MCF 10A (cell line): ENCODE results near the gene HACD3. TPM values are rescaled to one million over a fixed set of nuclear protein-coding genes. Genes with fewer than 3 reads are reported as not detected.
A peak's percentile ranks its signal among the peaks of the same experiment; 100 is the strongest.

ENCODE experiments used
- BruUV-seq: library from RNA; stranded (reverse); fragments of 400-500 nt; replicated peaks from 2 replicates; lab custom pipeline; 2021; lab: Mats Ljungman, UMichigan
- CTCF ChIA-PET: fragments of 300-600 bp; sonication (Branson Sonifier 250); formaldehyde crosslinking; extraction: SDS; loops from one replicate; lab custom pipeline; 2021; ENCODE audit warnings: antibody characterized with exemption, inconsistent platforms; lab: Yijun Ruan, JAX
- POLR2A ChIA-PET: fragments of 300-600, 350-650 bp; sonication (Branson Sonifier 250); formaldehyde crosslinking; extraction: SDS; loops from one replicate; lab custom pipeline; 2020; ENCODE audit warnings: antibody characterized with exemption, inconsistent platforms; lab: Yijun Ruan, JAX
- DNase-seq: peaks from one replicate; pipeline ENCODE4 v3.0.0-alpha.2; 2018; ENCODE audit not compliant: unreplicated experiment
- H3K27ac Mint-ChIP-seq: one replicate; pipeline ENCODE4 v1.8.0; 2022; ENCODE audit warnings: mild to moderate bottlenecking, low read depth, mixed read lengths; ENCODE audit not compliant: unreplicated experiment
- H3K27me3 Mint-ChIP-seq: one replicate; pipeline ENCODE4 v1.8.0; 2022; ENCODE audit warnings: mixed read lengths; ENCODE audit not compliant: insufficient read depth, unreplicated experiment
- H3K36me3 Mint-ChIP-seq: one replicate; pipeline ENCODE4 v1.8.0; 2022; ENCODE audit warnings: mild to moderate bottlenecking, moderate library complexity, mixed read lengths; ENCODE audit not compliant: insufficient read depth, unreplicated experiment
- H3K4me1 Mint-ChIP-seq: one replicate; pipeline ENCODE4 v1.8.0; 2022; ENCODE audit warnings: mixed read lengths; ENCODE audit not compliant: insufficient read depth, unreplicated experiment
- H3K4me3 Mint-ChIP-seq: one replicate; pipeline ENCODE4 v1.8.0; 2022; ENCODE audit warnings: mild to moderate bottlenecking, moderate library complexity, mixed read lengths; ENCODE audit not compliant: unreplicated experiment
- H3K9me3 Mint-ChIP-seq: one replicate; pipeline ENCODE4 v1.8.0; 2022; ENCODE audit warnings: mixed read lengths; ENCODE audit not compliant: unreplicated experiment
- intact Hi-C: fragments of 100-400 bp; cut with micrococcal nuclease; formaldehyde crosslinking; loops from 2 replicates; pipeline ENCODE4 v1.14.1; 2022
- total RNA-seq: library from RNA; stranded (reverse); gene quantifications from 2 replicates; pipeline ENCODE4 v1.2.3, GENCODE V29; 2022
- TF ChIP-seq, protein P1 (sequence below): fragments of 200-600 bp; IDR thresholded peaks from one replicate; pipeline ENCODE4 v1.8.0; 2022; ENCODE audit warnings: antibody characterized with exemption, mild to moderate bottlenecking; ENCODE audit not compliant: unreplicated experiment

The HACD3 gene
- total RNA-seq, 1 experiment from 2014 or later = 31.4 TPM

DNA sequence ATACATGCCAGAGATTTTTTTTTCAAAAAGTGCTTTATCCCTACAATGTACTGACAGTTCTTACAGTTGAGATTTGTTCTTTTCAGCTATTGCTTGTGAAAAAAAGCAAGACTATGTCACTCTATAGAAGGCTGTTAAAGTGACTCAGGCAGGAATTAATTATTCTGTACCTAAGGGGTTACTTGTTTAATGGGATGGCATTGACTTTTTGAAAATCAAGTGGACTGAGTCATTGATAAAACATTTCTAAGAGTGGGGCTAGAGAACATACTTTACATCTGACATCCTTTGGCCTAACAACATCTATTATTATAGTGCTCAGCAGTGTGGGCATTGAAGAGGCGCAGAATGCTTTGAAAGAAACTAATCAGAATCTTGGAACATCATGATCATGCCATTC, 46.4 kb downstream of the HACD3 start:
- POLR2A ChIA-PET = no interaction called here
- no peak overlapping the region for H3K4me3 Mint-ChIP-seq
- intact Hi-C loops = no loop called here
- H3K4me1 Mint-ChIP-seq = no peaks in the 10 kb centered on the region
- no peak for DNase-seq
- H3K27me3 Mint-ChIP-seq = no peaks in the 10 kb centered on the region
- TF ChIP-seq, protein P1, sequence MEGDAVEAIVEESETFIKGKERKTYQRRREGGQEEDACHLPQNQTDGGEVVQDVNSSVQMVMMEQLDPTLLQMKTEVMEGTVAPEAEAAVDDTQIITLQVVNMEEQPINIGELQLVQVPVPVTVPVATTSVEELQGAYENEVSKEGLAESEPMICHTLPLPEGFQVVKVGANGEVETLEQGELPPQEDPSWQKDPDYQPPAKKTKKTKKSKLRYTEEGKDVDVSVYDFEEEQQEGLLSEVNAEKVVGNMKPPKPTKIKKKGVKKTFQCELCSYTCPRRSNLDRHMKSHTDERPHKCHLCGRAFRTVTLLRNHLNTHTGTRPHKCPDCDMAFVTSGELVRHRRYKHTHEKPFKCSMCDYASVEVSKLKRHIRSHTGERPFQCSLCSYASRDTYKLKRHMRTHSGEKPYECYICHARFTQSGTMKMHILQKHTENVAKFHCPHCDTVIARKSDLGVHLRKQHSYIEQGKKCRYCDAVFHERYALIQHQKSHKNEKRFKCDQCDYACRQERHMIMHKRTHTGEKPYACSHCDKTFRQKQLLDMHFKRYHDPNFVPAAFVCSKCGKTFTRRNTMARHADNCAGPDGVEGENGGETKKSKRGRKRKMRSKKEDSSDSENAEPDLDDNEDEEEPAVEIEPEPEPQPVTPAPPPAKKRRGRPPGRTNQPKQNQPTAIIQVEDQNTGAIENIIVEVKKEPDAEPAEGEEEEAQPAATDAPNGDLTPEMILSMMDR = no peak
- CTCF ChIA-PET = interaction anchor here (0.6 to 1.1 kb wide), 3 partner anchors 14 to 109 kb away, joined by 3 read pairs; no protein-coding TSS in a partner anchor
- H3K27ac Mint-ChIP-seq = no peak overlapping the region
- peaks cover 69% of the 10 kb centered on the region for H3K36me3 Mint-ChIP-seq
- BruUV-seq = no TSS peak
- H3K9me3 Mint-ChIP-seq = no peaks in the 10 kb centered on the region

DNA sequence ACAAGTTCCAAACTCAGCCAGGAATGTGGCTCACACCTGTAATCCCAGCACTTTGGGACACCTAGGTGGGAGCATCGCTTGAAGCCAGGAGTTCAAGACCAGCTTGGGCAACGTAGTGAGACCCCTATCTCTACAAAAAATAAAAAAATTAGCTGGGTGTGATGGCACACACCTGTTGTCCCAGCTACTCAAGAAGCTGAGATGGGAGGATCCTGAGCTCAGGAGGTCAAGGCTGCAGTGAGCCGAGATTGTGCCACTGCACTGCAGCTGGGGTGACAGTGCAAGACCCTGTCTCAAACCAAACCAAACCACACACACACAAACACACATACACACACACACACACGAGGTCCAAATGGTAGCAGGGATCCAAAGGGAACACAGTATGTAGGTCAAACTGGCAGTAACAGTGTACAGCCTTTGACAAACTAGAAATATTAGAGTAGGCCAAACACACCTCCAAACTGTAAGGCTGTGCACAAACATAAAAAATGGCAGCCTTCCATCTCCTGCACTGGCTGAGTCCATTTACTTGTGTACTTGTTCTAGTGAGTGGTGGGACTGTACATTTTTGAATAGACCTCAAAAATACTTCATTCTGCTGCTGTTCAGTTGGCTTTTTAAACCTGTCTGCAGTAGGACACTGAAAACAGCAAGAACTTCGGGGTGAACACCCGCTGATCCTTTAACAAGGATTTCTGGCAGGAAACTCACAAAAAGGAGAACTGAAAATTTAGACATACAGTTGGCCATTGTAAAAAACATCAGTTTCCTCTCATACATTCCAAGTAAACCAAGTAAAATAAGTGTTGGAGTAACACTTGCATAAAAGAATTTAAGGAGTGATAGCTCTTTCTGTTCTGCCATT, 47.1 kb downstream of the HACD3 start:
- Mint-ChIP-seq H3K27me3 (no peaks in the 10 kb centered on the region), H3K27ac (peak overlapping the region; percentile 49), H3K36me3 (peaks cover 69% of the 10 kb centered on the region), H3K4me3 (no peak overlapping the region), H3K4me1 (no peaks in the 10 kb centered on the region), H3K9me3 (no peaks in the 10 kb centered on the region)
- ChIA-PET POLR2A (no interaction called here), CTCF (interaction anchor here (0.6 to 1.1 kb wide), 2 partner anchors 15 to 110 kb away, joined by 3 read pairs; no protein-coding TSS in a partner anchor)
- TF ChIP-seq, protein P1 = no peak
- DNase-seq = no peak
- intact Hi-C loops = no loop called here
- TSS peak; percentile 56 for BruUV-seq

DNA sequence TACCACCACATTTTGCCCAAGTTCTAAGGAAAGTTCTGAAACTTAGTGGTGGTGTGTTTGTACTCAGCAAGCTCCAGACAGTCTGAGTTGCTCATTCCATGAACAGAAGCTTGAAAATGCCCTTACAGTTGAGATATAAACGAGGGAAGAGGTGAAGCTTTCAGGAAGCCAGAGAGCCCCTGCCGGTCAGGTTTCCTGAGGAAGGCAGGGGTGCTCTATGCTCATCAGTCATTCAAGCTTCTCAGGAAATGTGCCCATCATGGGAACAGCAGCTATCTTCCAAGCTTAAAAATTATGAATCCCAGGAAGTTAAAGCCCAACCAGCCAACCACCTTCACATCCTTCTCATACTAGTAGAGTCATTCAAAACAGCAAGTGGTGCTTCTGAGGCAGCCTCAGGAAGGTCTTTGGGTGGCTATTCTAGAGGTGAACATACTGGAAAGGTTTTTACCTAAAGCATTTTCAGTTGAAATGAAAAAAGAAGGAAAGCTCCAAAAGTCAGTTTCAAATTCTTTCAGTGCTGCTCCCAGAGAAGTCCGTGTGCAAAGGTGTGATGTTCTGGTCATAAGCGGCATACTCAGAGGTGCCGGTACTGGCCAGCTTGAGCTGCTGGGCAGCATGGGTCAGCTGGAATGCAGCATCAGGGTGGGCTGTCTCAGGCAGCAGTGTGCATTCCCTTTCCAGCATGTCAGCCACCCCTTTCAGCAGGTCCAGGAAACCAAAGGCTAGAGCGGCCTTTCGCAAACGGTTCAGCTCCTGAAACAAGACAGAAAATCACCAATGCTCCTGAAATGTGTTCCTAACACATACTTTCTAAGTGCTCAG, 48.9 kb downstream of the HACD3 start:
- Mint-ChIP-seq H3K9me3 (no peaks in the 10 kb centered on the region), H3K27me3 (no peaks in the 10 kb centered on the region), H3K27ac (no peak overlapping the region), H3K4me3 (no peak overlapping the region), H3K4me1 (no peaks in the 10 kb centered on the region), H3K36me3 (peaks cover 84% of the 10 kb centered on the region)
- intact Hi-C loops = no loop called here
- ChIA-PET CTCF (no interaction called here), POLR2A (interaction anchor here (1.1 to 1.3 kb wide), 4 partner anchors 12 to 32 kb away, joined by 3 to 4 read pairs (median 3); partner anchors contain the start of gene INTS14)
- TSS peak; percentile 65 for BruUV-seq
- TF ChIP-seq, protein P1 = no peak
- no peak for DNase-seq

DNA sequence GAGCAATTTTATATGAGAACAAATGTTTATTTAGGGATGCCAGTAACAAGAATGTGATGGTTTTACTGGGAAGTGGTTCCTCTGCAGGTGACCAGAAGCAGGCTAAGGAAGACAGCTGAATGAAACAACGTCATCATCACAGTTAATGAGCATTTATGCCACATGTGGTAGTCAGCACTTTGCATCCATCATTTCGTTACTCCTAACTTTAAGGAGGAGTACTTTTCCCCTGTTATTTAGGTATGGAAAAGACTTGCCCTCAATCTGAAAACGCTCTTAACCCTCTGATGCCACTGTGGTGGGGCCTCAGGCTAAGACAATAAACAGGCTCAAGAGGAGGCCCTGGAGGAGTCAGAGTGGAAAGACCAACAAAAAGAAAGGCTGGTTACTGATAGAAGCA, 49.5 kb downstream of the HACD3 start:
- no TSS peak for BruUV-seq
- TF ChIP-seq, protein P1 = no peak
- no peaks in the 10 kb centered on the region for H3K9me3 Mint-ChIP-seq
- CTCF ChIA-PET = no interaction called here
- H3K27me3 Mint-ChIP-seq = no peaks in the 10 kb centered on the region
- no peak overlapping the region for H3K27ac Mint-ChIP-seq
- POLR2A ChIA-PET = interaction anchor here (1.1 to 1.3 kb wide), 4 partner anchors 11 to 31 kb away, joined by 3 to 4 read pairs (median 3); partner anchors contain the start of gene INTS14
- H3K4me1 Mint-ChIP-seq = no peaks in the 10 kb centered on the region
- no peak for DNase-seq
- no peak overlapping the region for H3K4me3 Mint-ChIP-seq
- intact Hi-C loops = no loop called here
- peaks cover 86% of the 10 kb centered on the region for H3K36me3 Mint-ChIP-seq
